ENCODE measurements around the gene APEX2.

DNA sequence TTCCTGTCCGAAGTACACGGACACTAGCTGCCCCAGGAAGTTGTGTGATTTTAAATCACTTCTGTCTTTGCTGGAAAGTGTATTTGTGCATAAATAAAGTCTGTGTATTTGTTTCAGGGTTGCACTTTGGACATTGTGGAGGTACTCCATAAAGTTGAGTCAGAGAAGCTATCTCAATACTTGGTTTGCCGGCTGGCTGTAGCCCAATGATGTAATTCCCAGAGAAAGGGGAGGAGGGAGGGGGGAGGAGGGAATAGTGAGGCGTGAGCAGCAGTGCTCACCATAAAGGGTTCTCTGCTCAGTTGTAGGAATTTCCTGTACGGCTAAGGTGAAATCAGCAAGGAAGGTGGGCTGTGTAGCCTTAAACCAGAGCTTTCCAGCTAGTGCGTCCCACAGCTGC lies 7.5 kb downstream of the APEX2 start:
- no peak for TF ChIP-seq RAD21 (IDR thresholded peaks at IDR 0.05; ENCODE audit: low read length)
- no peak for TF ChIP-seq SMC3 (IDR thresholded peaks at IDR 0.05; ENCODE audit: low read depth, low read length)
- TF ChIP-seq BHLHE40 (IDR thresholded peaks at IDR 0.05; ENCODE audit: low read depth, low read length) = no peak
- no peak for TF ChIP-seq RCOR1 (IDR thresholded peaks at IDR 0.05; ENCODE audit: insufficient replicate concordance, low read length)
- TF ChIP-seq POLR2A (IDR thresholded peaks at IDR 0.05; ENCODE audit: low read depth, low read length) = no peak
- TF ChIP-seq, protein P1, sequence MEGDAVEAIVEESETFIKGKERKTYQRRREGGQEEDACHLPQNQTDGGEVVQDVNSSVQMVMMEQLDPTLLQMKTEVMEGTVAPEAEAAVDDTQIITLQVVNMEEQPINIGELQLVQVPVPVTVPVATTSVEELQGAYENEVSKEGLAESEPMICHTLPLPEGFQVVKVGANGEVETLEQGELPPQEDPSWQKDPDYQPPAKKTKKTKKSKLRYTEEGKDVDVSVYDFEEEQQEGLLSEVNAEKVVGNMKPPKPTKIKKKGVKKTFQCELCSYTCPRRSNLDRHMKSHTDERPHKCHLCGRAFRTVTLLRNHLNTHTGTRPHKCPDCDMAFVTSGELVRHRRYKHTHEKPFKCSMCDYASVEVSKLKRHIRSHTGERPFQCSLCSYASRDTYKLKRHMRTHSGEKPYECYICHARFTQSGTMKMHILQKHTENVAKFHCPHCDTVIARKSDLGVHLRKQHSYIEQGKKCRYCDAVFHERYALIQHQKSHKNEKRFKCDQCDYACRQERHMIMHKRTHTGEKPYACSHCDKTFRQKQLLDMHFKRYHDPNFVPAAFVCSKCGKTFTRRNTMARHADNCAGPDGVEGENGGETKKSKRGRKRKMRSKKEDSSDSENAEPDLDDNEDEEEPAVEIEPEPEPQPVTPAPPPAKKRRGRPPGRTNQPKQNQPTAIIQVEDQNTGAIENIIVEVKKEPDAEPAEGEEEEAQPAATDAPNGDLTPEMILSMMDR (conservative IDR thresholded peaks at IDR 0.05; ENCODE audit: low read depth, low read length) = no peak
- TF ChIP-seq MXI1 (IDR thresholded peaks at IDR 0.05; ENCODE audit: borderline replicate concordance, low read depth, low read length) = no peak
- TF ChIP-seq MAFK (IDR thresholded peaks at IDR 0.05; ENCODE audit: low read depth, low read length) = no peak
- no peak for TF ChIP-seq NFE2L2 (IDR thresholded peaks at IDR 0.05; ENCODE audit: low read depth, low read length)
- no peak for TF ChIP-seq CHD1 (IDR thresholded peaks at IDR 0.05; ENCODE audit: low read depth, low read length)
